ENCODE results near the gene KCNIP4.

KCNIP4 gene

GRCh38 chr4:20983763-20984575 lies 964.6 kb downstream of the KCNIP4 start:
- H3K27ac ChIP-seq (ENCODE audit: poor library complexity, severe bottlenecking) = no peak overlapping the region
- H3K4me1 ChIP-seq (ENCODE audit: insufficient read depth, poor library complexity, severe bottlenecking) = no peaks in the 10 kb centered on the region
- peak; percentile 33; the same call in 2 of the 3 replicates for ATAC-seq (ENCODE audit: low read depth)
- H3K9me3 ChIP-seq (ENCODE audit: severe bottlenecking) = no peaks in the 10 kb centered on the region
- TF ChIP-seq, protein P1, sequence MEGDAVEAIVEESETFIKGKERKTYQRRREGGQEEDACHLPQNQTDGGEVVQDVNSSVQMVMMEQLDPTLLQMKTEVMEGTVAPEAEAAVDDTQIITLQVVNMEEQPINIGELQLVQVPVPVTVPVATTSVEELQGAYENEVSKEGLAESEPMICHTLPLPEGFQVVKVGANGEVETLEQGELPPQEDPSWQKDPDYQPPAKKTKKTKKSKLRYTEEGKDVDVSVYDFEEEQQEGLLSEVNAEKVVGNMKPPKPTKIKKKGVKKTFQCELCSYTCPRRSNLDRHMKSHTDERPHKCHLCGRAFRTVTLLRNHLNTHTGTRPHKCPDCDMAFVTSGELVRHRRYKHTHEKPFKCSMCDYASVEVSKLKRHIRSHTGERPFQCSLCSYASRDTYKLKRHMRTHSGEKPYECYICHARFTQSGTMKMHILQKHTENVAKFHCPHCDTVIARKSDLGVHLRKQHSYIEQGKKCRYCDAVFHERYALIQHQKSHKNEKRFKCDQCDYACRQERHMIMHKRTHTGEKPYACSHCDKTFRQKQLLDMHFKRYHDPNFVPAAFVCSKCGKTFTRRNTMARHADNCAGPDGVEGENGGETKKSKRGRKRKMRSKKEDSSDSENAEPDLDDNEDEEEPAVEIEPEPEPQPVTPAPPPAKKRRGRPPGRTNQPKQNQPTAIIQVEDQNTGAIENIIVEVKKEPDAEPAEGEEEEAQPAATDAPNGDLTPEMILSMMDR (IDR thresholded peaks at IDR 0.05; ENCODE audit: poor library complexity, severe bottlenecking) = no peak
- DNase-seq (ENCODE audit: low spot score) = no peak
- H3K36me3 ChIP-seq (ENCODE audit: low read depth) = no peaks in the 10 kb centered on the region
- H3K27me3 ChIP-seq (ENCODE audit: insufficient read depth, poor library complexity, severe bottlenecking) = peaks cover 39% of the 10 kb centered on the region
- no peak overlapping the region for H3K4me3 ChIP-seq (ENCODE audit: severe bottlenecking)

- Histone ChIP-seq H3K27me3 (ENCODE audit: insufficient read depth, poor library complexity, severe bottlenecking) (peaks cover 39% of the 10 kb centered on the region), H3K27ac (ENCODE audit: poor library complexity, severe bottlenecking) (no peak overlapping the region), H3K9me3 (ENCODE audit: severe bottlenecking) (no peaks in the 10 kb centered on the region), H3K4me1 (ENCODE audit: insufficient read depth, poor library complexity, severe bottlenecking) (no peaks in the 10 kb centered on the region), H3K36me3 (ENCODE audit: low read depth) (no peaks in the 10 kb centered on the region), H3K4me3 (ENCODE audit: severe bottlenecking) (no peak overlapping the region)
- ATAC-seq (ENCODE audit: low read depth) (no peak), DNase-seq (ENCODE audit: low spot score) (no peak)
- TF ChIP-seq, protein P1 (IDR thresholded peaks at IDR 0.05; ENCODE audit: poor library complexity, severe bottlenecking) = no peak
Measured at GRCh38 chr4:20982544-20982943, 966.0 kb downstream of the KCNIP4 start.

DNA sequence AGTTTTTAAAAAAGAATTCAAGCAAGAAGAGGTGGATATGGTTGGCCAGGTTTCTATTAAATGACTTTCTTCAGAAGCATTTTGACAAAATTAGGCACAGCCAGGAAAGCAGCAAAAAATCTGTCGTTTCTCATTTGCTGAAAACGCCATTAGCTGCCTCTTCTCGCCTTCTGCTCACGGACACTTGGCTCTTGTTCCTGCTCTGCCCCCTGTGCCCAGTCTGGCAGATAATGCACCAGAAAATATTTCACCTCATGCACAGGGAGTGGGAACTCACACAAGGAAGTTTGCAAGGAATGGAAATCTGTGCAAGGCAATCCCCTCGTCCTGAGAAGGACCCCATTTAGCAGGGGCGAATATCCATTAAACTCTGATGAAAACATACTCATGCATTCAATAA lies 988.3 kb downstream of the KCNIP4 start:
- TF ChIP-seq, protein P1 (IDR thresholded peaks at IDR 0.05; ENCODE audit: poor library complexity, severe bottlenecking) = no peak
- no peak for ATAC-seq (ENCODE audit: low read depth)
- Histone ChIP-seq H3K27me3 (ENCODE audit: insufficient read depth, poor library complexity, severe bottlenecking) (no peaks in the 10 kb centered on the region), H3K36me3 (ENCODE audit: low read depth) (no peaks in the 10 kb centered on the region), H3K4me3 (ENCODE audit: severe bottlenecking) (no peak overlapping the region), H3K27ac (ENCODE audit: poor library complexity, severe bottlenecking) (no peak overlapping the region), H3K9me3 (ENCODE audit: severe bottlenecking) (no peaks in the 10 kb centered on the region), H3K4me1 (ENCODE audit: insufficient read depth, poor library complexity, severe bottlenecking) (no peaks in the 10 kb centered on the region)
- no peak for DNase-seq (ENCODE audit: low spot score)

DNA sequence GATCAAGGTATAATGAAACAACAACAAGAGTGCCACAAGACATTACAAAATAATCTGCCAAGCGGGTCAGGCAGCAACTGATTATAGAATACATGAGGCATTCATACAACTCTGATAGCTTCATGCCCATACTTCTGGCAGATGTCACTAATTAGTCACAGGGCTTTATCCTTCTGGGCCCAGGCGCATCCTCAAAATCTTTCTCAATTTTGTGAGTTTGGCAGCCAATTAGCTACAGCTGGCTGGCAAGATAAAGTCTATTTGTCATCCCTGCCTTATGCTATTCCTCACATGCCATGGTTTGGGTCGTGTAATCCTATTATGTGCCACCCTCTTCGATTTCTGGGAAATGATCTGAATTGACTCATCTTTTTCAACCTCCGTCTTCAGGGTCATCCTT lies 994.0 kb downstream of the KCNIP4 start:
- DNase-seq (ENCODE audit: low spot score) (no peak), ATAC-seq (ENCODE audit: low read depth) (no peak)
- no peaks in the 10 kb centered on the region for H3K9me3 ChIP-seq (ENCODE audit: severe bottlenecking)
- H3K27ac ChIP-seq (ENCODE audit: poor library complexity, severe bottlenecking) = no peak overlapping the region
- TF ChIP-seq, protein P1 (IDR thresholded peaks at IDR 0.05; ENCODE audit: poor library complexity, severe bottlenecking) = no peak
- H3K4me3 ChIP-seq (ENCODE audit: severe bottlenecking) = no peak overlapping the region
- H3K36me3 ChIP-seq (ENCODE audit: low read depth) = no peaks in the 10 kb centered on the region
- no peaks in the 10 kb centered on the region for H3K4me1 ChIP-seq (ENCODE audit: insufficient read depth, poor library complexity, severe bottlenecking)
- H3K27me3 ChIP-seq (ENCODE audit: insufficient read depth, poor library complexity, severe bottlenecking) = no peaks in the 10 kb centered on the region

GRCh38 chr4:20944961-20945360 lies 1003.6 kb downstream of the KCNIP4 start:
- ATAC-seq (ENCODE audit: low read depth) = no peak
- no peak for DNase-seq (ENCODE audit: low spot score)
- Histone ChIP-seq H3K9me3 (ENCODE audit: severe bottlenecking) (no peaks in the 10 kb centered on the region), H3K27me3 (ENCODE audit: insufficient read depth, poor library complexity, severe bottlenecking) (no peaks in the 10 kb centered on the region), H3K27ac (ENCODE audit: poor library complexity, severe bottlenecking) (no peak overlapping the region), H3K36me3 (ENCODE audit: low read depth) (no peaks in the 10 kb centered on the region), H3K4me3 (ENCODE audit: severe bottlenecking) (no peak overlapping the region), H3K4me1 (ENCODE audit: insufficient read depth, poor library complexity, severe bottlenecking) (no peaks in the 10 kb centered on the region)
- TF ChIP-seq, protein P1 (IDR thresholded peaks at IDR 0.05; ENCODE audit: poor library complexity, severe bottlenecking) = no peak
